K562 (cell line): ENCODE measurements around the gene CELSR1. TPM values are rescaled to one million over a fixed set of nuclear protein-coding genes. Genes with fewer than 3 reads are reported as not detected.

Source experiments
- ATAC-seq: fragments of 200-7000 bp; cut with Tn5 transposase; 3 replicates; pipeline ENCODE4 v1.9.1; 2020; ENCODE audit warnings: moderate library complexity
- BruUV-seq: library from RNA; stranded (reverse); fragments of 400-500 nt; replicated peaks from 2 replicates; lab custom pipeline; 2021; lab: Mats Ljungman, UMichigan
- CTCF ChIA-PET: fragments of 300-600 bp; formaldehyde crosslinking; extraction: SDS; loops from one replicate; lab custom pipeline; 2021; ENCODE audit warnings: low intra/inter-chr PET ratio; lab: Yijun Ruan, JAX
- POLR2A ChIA-PET: fragments of 300-600, 350-650 bp; sonication (Branson Sonifier 250); formaldehyde crosslinking; extraction: SDS; loops from one replicate; lab custom pipeline; 2021; ENCODE audit warnings: antibody characterized with exemption, inconsistent platforms; lab: Yijun Ruan, JAX
- DNase-seq, 4 experiments: peaks; one replicate each; pipeline versions ENCODE4 v3.0.0 to v3.0.0-alpha.2; 2011 to 2018; ENCODE audit warnings: low spot score in 3 of 4, mixed read lengths in 3 of 4; ENCODE audit errors: extremely low read depth in 1 of 4
- FAIRE-seq: peaks from 2 replicates; lab custom pipeline; 2011; peaks lifted over from hg19 to GRCh38; lab: Jason Lieb, UNC
- H2AFZ ChIP-seq: 2 replicates; pipeline ENCODE4 v1.6.0; 2011; ENCODE audit warnings: low read depth, low read length, control low read depth, inconsistent platforms
- H3K27ac ChIP-seq: fragments of 200-600 bp; 3 replicates; pipeline ENCODE4 v1.8.0; 2011; ENCODE audit warnings: low read depth, mild to moderate bottlenecking, control low read depth, inconsistent platforms, low read length, moderate library complexity, mixed read lengths; ENCODE audit errors: extremely low read depth
- H3K27me3 ChIP-seq, 2 experiments: fragments of 300-600 bp in 1 of 2; 2 replicates in 1 of 2; 3 replicates in 1 of 2; pipeline versions ENCODE4 v1.6.0 to v1.8.0; 2011; ENCODE audit warnings: inconsistent platforms in 2 of 2, low read length in 2 of 2, mild to moderate bottlenecking in 1 of 2, mixed read lengths in 1 of 2, moderate library complexity in 1 of 2; ENCODE audit not compliant: control insufficient read depth in 2 of 2, insufficient read depth in 2 of 2
- H3K36me3 ChIP-seq: fragments of 300-600 bp; 3 replicates; pipeline ENCODE4 v1.8.0; 2011; ENCODE audit warnings: mild to moderate bottlenecking, low read length, inconsistent platforms; ENCODE audit not compliant: control insufficient read depth, insufficient read depth
- H3K4me1 ChIP-seq, 2 experiments: fragments of 200-600 bp in 1 of 2; replicated peaks in 1 of 2; 2 replicates in 1 of 2; 3 replicates in 1 of 2; pipeline versions ENCODE4 v1.5.1 to v1.8.0; 2011; ENCODE audit warnings: inconsistent platforms in 2 of 2, low read length in 2 of 2, mild to moderate bottlenecking in 1 of 2, mixed read lengths in 1 of 2, moderate library complexity in 1 of 2; ENCODE audit not compliant: control insufficient read depth in 2 of 2, insufficient read depth in 2 of 2
- H3K4me2 ChIP-seq: 2 replicates; pipeline ENCODE4 v1.6.1; 2011; ENCODE audit warnings: low read length, control low read depth, inconsistent platforms, mixed read lengths; ENCODE audit not compliant: insufficient read depth
- H3K4me3 ChIP-seq: fragments of 200-600 bp; sonication (generic), shearing (Covaris generic); 2 replicates; pipeline ENCODE4 v1.5.1; 2016; ENCODE audit warnings: control low read depth, inconsistent platforms
- H3K79me2 ChIP-seq: fragments of 200-600 bp; 3 replicates; pipeline ENCODE4 v1.8.0; 2011; ENCODE audit warnings: low read length, inconsistent platforms; ENCODE audit not compliant: control insufficient read depth, insufficient read depth
- H3K9ac ChIP-seq, 2 experiments: 2 replicates each; pipeline versions ENCODE4 v1.6.0 to v1.6.1; 2011; ENCODE audit warnings: low read depth in 2 of 2, low read length in 2 of 2, control low read depth in 1 of 2, inconsistent platforms in 1 of 2, mild to moderate bottlenecking in 1 of 2, mixed read lengths in 1 of 2; ENCODE audit not compliant: insufficient read depth in 1 of 2
- H3K9me1 ChIP-seq: one replicate; pipeline ENCODE4 v1.6.0; 2011; ENCODE audit warnings: inconsistent platforms, mild to moderate bottlenecking, low read length, moderate library complexity; ENCODE audit not compliant: control insufficient read depth, insufficient read depth
- H3K9me3 ChIP-seq: replicated peaks from 2 replicates; pipeline ENCODE4 v1.5.1; 2011; ENCODE audit warnings: low read depth, low read length, inconsistent platforms; ENCODE audit not compliant: control insufficient read depth, insufficient read depth
- H4K20me1 ChIP-seq: replicated peaks from 2 replicates; pipeline ENCODE4 v1.6.1; 2011; ENCODE audit warnings: low read length, inconsistent platforms, mixed read lengths; ENCODE audit not compliant: control insufficient read depth, insufficient read depth
- ELF1 ChIP-seq: fragments of 200-800 bp; sonication (Bioruptor generic); IDR thresholded peaks from 2 replicates; pipeline ENCODE4 v1.6.1; 2016; ENCODE audit warnings: missing genetic modification characterization, missing compliant biosample characterization
- GTF2F1 ChIP-seq: IDR thresholded peaks from 2 replicates; pipeline ENCODE4 v1.6.1; 2011; ENCODE audit warnings: low read depth, low read length, improper control_type of control experiment
- HDAC2 ChIP-seq: fragments of 450-650 bp; IDR thresholded peaks from 2 replicates; pipeline ENCODE4 v1.6.1; 2016; ENCODE audit warnings: mild to moderate bottlenecking
- L3MBTL2 ChIP-seq: fragments of 450-650 bp; IDR thresholded peaks from 2 replicates; pipeline ENCODE4 v1.6.1; 2016; ENCODE audit warnings: mild to moderate bottlenecking, moderate library complexity
- MAFG ChIP-seq: fragments of 450-650 bp; conservative IDR thresholded peaks from 2 replicates; pipeline ENCODE4 v1.6.1; 2016; ENCODE audit warnings: missing genetic modification characterization, missing compliant biosample characterization
- MYC ChIP-seq, 2 experiments: fragments of 250-450 bp in 1 of 2; sonication (Bioruptor Pico) in 1 of 2; IDR thresholded peaks; 2 replicates each; pipeline versions ENCODE4 v1.5.1 to v1.6.1; 2012 to 2021; ENCODE audit warnings: low read depth in 2 of 2, borderline replicate concordance in 1 of 2, improper control_type of control experiment in 1 of 2, low read length in 1 of 2, mild to moderate bottlenecking in 1 of 2, moderate library complexity in 1 of 2
- PHF21A ChIP-seq: fragments of 450-650 bp; IDR thresholded peaks from 2 replicates; pipeline ENCODE4 v1.6.1; 2017; ENCODE audit warnings: low read depth, borderline replicate concordance
- POLR2B ChIP-seq: fragments of 450-650 bp; IDR thresholded peaks from 2 replicates; pipeline ENCODE4 v1.6.1; 2018; ENCODE audit warnings: low read depth; ENCODE audit not compliant: partially characterized antibody
- YBX1 ChIP-seq: fragments of 450-650 bp; IDR thresholded peaks from 2 replicates; pipeline ENCODE4 v1.7.1; 2016; ENCODE audit warnings: mild to moderate bottlenecking
- ZNF217 ChIP-seq: sonication (generic); formaldehyde crosslinking; IDR thresholded peaks from 2 replicates; pipeline ENCODE4 v1.8.0; 2022; ENCODE audit warnings: mild to moderate bottlenecking, missing genetic modification reagents
- ZNF232 ChIP-seq: sonication (generic); formaldehyde crosslinking; IDR thresholded peaks from 2 replicates; pipeline ENCODE4 v1.8.0; 2022; ENCODE audit warnings: mild to moderate bottlenecking, missing genetic modification reagents
- ZNF431 ChIP-seq: sonication (generic); formaldehyde crosslinking; IDR thresholded peaks from 2 replicates; pipeline ENCODE4 v1.8.0; 2022; ENCODE audit warnings: mild to moderate bottlenecking, missing genetic modification reagents
- ZNF696 ChIP-seq: fragments of 250-450 bp; sonication (Bioruptor Pico); conservative IDR thresholded peaks from 2 replicates; pipeline ENCODE4 v1.4.0; 2020; ENCODE audit warnings: mild to moderate bottlenecking, moderate library complexity
- ZNF699 ChIP-seq: fragments of 250-450 bp; sonication (Bioruptor Pico); IDR thresholded peaks from 2 replicates; pipeline ENCODE4 v1.8.0; 2021; ENCODE audit warnings: mild to moderate bottlenecking, moderate library complexity; ENCODE audit not compliant: insufficient replicate concordance
- WGBS: fragments of 100-300 bp; shearing (Covaris generic); methylation state at CpG from one replicate; pipeline ENCODE4 v1.1.6; 2016; ENCODE audit warnings: low coverage, mixed read lengths; ENCODE audit not compliant: insufficient coverage; ENCODE audit errors: missing lambda C conversion rate; 5-methylcytosine and 5-hydroxymethylcytosine counted together
- in situ Hi-C: fragments of 300-500 bp; cut with MboI; formaldehyde crosslinking; loops from 4 replicates; pipeline ENCODE4 v1.15.0; 2018; ENCODE audit warnings: inconsistent platforms, mixed read lengths
- intact Hi-C: fragments of 100-400 bp; cut with micrococcal nuclease; formaldehyde crosslinking; loops from 2 replicates; pipeline ENCODE4 v1.14.2; 2022
- polyA plus RNA-seq, 8 experiments: library from polyadenylated mRNA; depleted of rRNA in 4 of 8; stranded (reverse) in 5 of 8; unstranded in 3 of 8; fragments of >200 nt; fragmentation: Nextera tagmentation in 2 of 8; fragmentation: Illumina TruSeq in 1 of 8; extraction: Ambion mirVana in 2 of 8; extraction: Trizol in 1 of 8; gene quantifications; 2 replicates each; pipeline versions ENCODE4 v1.2.1 to v1.2.3, GENCODE V29; 2011 to 2014; ENCODE audit warnings: inconsistent platforms in 1 of 8, missing spikeins in 1 of 8
- total RNA-seq, 7 experiments: library from RNA; depleted of rRNA in 6 of 7; stranded (reverse); fragments of >200 nt in 6 of 7; fragmentation: Illumina TruSeq in 2 of 7; extraction: Trizol in 2 of 7; gene quantifications; 2 replicates each; pipeline versions ENCODE4 v1.2.1 to v1.2.3, GENCODE V29; 2011 to 2021; ENCODE audit warnings: low replicate concordance in 1 of 7
- TF ChIP-seq, protein P1 (sequence below): fragments of 250-450 bp; sonication (Bioruptor Pico); IDR thresholded peaks from 2 replicates; pipeline ENCODE4 v1.4.0; 2020; ENCODE audit warnings: mild to moderate bottlenecking, moderate library complexity, borderline replicate concordance
- TF ChIP-seq, protein P2 (sequence below): fragments of 150-350 bp; IDR thresholded peaks from 2 replicates; pipeline ENCODE4 v1.6.1; 2014; ENCODE audit warnings: low read depth, mild to moderate bottlenecking, low read length, borderline replicate concordance

CELSR1 gene
- total and polyA plus RNA-seq, 9 of the 15 experiments (the other 6 are each of a cell fraction or from before 2014, with no cell fraction given) = under 0.01 to 0.09 TPM; not detected in 7

DNA sequence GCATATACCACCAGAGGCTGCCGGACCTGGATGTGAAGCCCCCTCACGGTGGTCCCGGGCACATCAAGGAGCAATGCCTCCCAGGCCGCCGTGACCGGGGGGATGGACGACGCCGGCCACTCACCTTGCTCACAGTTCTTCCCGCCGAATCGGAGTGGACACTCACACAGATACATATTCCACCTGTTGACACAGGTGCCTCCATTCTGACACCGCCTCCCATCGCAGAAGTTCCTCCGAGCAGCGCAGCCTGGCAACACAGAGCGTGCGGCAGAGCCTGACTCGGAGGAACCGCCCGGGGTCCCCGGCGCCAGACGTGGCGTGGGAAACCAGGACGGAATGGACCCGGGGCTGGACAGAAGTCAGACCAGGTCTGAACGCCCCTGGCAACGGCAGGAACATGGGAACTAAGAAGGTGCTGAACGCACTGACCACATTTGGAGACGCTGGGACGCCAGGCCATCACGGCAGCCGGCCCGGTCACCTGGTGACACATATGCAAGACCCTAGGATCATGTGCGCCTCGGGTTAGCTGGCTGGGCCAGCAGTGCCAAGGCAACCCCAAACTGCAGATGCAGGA, 127.7 kb downstream of the CELSR1 start:
- no peak for ATAC-seq
- no peak overlapping the region for H3K4me2 ChIP-seq
- no peaks in the 10 kb centered on the region for H3K9me3 ChIP-seq
- POLR2A ChIA-PET = interaction anchor here (0.6 kb wide), 2 partner anchors 74 to 173 kb away, joined by 3 read pairs; partner anchors contain the start of gene TRMU
- no peaks in the 10 kb centered on the region for H3K9me1 ChIP-seq
- no peak for FAIRE-seq
- no peaks in the 10 kb centered on the region for H3K79me2 ChIP-seq
- CTCF ChIA-PET = no interaction called here
- no peak overlapping the region for H3K27ac ChIP-seq
- no peak overlapping the region for H2AFZ ChIP-seq
- H3K4me1 ChIP-seq = peaks cover 0 to 22% of the 10 kb centered on the region in 2 experiments; a peak in 2 of 5 replicates
- intact Hi-C loops = no loop called here
- H3K4me3 ChIP-seq = no peak overlapping the region
- peaks cover 12% of the 10 kb centered on the region; the same call in 1 of the 2 replicates for H4K20me1 ChIP-seq
- no TSS peak for BruUV-seq
- TF ChIP-seq, protein P1, sequence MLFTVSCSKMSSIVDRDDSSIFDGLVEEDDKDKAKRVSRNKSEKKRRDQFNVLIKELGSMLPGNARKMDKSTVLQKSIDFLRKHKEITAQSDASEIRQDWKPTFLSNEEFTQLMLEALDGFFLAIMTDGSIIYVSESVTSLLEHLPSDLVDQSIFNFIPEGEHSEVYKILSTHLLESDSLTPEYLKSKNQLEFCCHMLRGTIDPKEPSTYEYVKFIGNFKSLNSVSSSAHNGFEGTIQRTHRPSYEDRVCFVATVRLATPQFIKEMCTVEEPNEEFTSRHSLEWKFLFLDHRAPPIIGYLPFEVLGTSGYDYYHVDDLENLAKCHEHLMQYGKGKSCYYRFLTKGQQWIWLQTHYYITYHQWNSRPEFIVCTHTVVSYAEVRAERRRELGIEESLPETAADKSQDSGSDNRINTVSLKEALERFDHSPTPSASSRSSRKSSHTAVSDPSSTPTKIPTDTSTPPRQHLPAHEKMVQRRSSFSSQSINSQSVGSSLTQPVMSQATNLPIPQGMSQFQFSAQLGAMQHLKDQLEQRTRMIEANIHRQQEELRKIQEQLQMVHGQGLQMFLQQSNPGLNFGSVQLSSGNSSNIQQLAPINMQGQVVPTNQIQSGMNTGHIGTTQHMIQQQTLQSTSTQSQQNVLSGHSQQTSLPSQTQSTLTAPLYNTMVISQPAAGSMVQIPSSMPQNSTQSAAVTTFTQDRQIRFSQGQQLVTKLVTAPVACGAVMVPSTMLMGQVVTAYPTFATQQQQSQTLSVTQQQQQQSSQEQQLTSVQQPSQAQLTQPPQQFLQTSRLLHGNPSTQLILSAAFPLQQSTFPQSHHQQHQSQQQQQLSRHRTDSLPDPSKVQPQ (CRISPR knock-in tag) = no peak
- TF ChIP-seq ZNF699 (no peak), ZNF431 (no peak), POLR2B (no peak), ZNF217 (CRISPR knock-in tag) (no peak), PHF21A (no peak), GTF2F1 (no peak), ZNF696 (CRISPR knock-in tag) (no peak), MAFG (tag) (no peak), ELF1 (tag) (no peak), HDAC2 (no peak), MYC (IDR thresholded peaks at IDR 0.05; ENCODE audit: low read depth, low read length) (no peak), MYC (CRISPR knock-in tag; IDR thresholded peaks at IDR 0.05; ENCODE audit: borderline replicate concordance, low read depth) (no peak), ZNF232 (CRISPR knock-in tag) (no peak), L3MBTL2 (no peak), YBX1 (no peak)
- TF ChIP-seq, protein P2, sequence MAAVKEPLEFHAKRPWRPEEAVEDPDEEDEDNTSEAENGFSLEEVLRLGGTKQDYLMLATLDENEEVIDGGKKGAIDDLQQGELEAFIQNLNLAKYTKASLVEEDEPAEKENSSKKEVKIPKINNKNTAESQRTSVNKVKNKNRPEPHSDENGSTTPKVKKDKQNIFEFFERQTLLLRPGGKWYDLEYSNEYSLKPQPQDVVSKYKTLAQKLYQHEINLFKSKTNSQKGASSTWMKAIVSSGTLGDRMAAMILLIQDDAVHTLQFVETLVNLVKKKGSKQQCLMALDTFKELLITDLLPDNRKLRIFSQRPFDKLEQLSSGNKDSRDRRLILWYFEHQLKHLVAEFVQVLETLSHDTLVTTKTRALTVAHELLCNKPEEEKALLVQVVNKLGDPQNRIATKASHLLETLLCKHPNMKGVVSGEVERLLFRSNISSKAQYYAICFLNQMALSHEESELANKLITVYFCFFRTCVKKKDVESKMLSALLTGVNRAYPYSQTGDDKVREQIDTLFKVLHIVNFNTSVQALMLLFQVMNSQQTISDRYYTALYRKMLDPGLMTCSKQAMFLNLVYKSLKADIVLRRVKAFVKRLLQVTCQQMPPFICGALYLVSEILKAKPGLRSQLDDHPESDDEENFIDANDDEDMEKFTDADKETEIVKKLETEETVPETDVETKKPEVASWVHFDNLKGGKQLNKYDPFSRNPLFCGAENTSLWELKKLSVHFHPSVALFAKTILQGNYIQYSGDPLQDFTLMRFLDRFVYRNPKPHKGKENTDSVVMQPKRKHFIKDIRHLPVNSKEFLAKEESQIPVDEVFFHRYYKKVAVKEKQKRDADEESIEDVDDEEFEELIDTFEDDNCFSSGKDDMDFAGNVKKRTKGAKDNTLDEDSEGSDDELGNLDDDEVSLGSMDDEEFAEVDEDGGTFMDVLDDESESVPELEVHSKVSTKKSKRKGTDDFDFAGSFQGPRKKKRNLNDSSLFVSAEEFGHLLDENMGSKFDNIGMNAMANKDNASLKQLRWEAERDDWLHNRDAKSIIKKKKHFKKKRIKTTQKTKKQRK = no peak
- TF ChIP-seq, all 486 proteins: peak for 0
- Histone ChIP-seq H3K36me3 (no peaks in the 10 kb centered on the region), H3K9ac (no peak overlapping the region), H3K27me3 (peaks cover 25 to 95% of the 10 kb centered on the region in 2 experiments)
- DNase-seq = no peak
- in situ Hi-C loops = no loop called here
- 2% methylated on average over 30 of the region's 37 CpGs for WGBS
